ENCODE data around the gene MYB. TPM values are rescaled to one million over a fixed set of nuclear protein-coding genes. Genes with fewer than 3 reads are reported as not detected.

Gene MYB
- total and polyA plus RNA-seq, 2 experiments from 2014 or later = 0.21 to 0.51 TPM

GRCh38 chr6:135258970-135259369 is 77.9 kb downstream of the MYB start:
- no peak for DNase-seq (ENCODE audit: low read depth in 1 of 2, low spot score in 1 of 2)
- Histone ChIP-seq H3K27me3 (no peaks in the 10 kb centered on the region), H3K36me3 (no peaks in the 10 kb centered on the region), H3K9me3 (ENCODE audit: low read depth) (no peaks in the 10 kb centered on the region), H3K27ac (no peak overlapping the region), H3K4me3 (no peak overlapping the region), H3K4me1 (ENCODE audit: low read depth) (no peaks in the 10 kb centered on the region)
- no peak for TF ChIP-seq CTCF (IDR thresholded peaks at IDR 0.05; ENCODE audit: low read depth, low read length)

GRCh38 chr6:135260612-135261011 is 79.5 kb downstream of the MYB start:
- H3K27me3 ChIP-seq = no peaks in the 10 kb centered on the region
- no peaks in the 10 kb centered on the region for H3K36me3 ChIP-seq
- H3K4me3 ChIP-seq = no peak overlapping the region
- no peaks in the 10 kb centered on the region for H3K9me3 ChIP-seq (ENCODE audit: low read depth)
- H3K4me1 ChIP-seq (ENCODE audit: low read depth) = no peaks in the 10 kb centered on the region
- no peak for TF ChIP-seq CTCF (IDR thresholded peaks at IDR 0.05; ENCODE audit: low read depth, low read length)
- DNase-seq (ENCODE audit: low read depth in 1 of 2, low spot score in 1 of 2) = no peak
- H3K27ac ChIP-seq = no peak overlapping the region

- TF ChIP-seq CTCF (IDR thresholded peaks at IDR 0.05; ENCODE audit: low read depth, low read length) = no peak
Observed at GRCh38 chr6:135261872-135262725, 81.0 kb downstream of the MYB start.

GRCh38 chr6:135265278-135265677 is 84.2 kb downstream of the MYB start:
- no peak for DNase-seq (ENCODE audit: low read depth in 1 of 2, low spot score in 1 of 2)
- H3K27me3 ChIP-seq = no peaks in the 10 kb centered on the region
- H3K4me1 ChIP-seq (ENCODE audit: low read depth) = peaks cover 9% of the 10 kb centered on the region
- no peak overlapping the region for H3K4me3 ChIP-seq
- H3K36me3 ChIP-seq = no peaks in the 10 kb centered on the region
- TF ChIP-seq CTCF (IDR thresholded peaks at IDR 0.05; ENCODE audit: low read depth, low read length) = no peak
- no peaks in the 10 kb centered on the region for H3K9me3 ChIP-seq (ENCODE audit: low read depth)
- no peak overlapping the region for H3K27ac ChIP-seq

More at GRCh38 chr6:135261872-135262725, 81.0 kb downstream of the MYB start:
- Histone ChIP-seq H3K27me3 (no peaks in the 10 kb centered on the region), H3K9me3 (ENCODE audit: low read depth) (no peaks in the 10 kb centered on the region), H3K4me3 (no peak overlapping the region), H3K4me1 (ENCODE audit: low read depth) (no peaks in the 10 kb centered on the region), H3K36me3 (no peaks in the 10 kb centered on the region), H3K27ac (no peak overlapping the region)
- peak in 1 of 2 donors; percentile 31 for DNase-seq (ENCODE audit: low read depth in 1 of 2, low spot score in 1 of 2)

- Histone ChIP-seq H3K36me3 (no peaks in the 10 kb centered on the region), H3K4me1 (ENCODE audit: low read depth) (peaks cover 15% of the 10 kb centered on the region), H3K27ac (no peak overlapping the region), H3K4me3 (no peak overlapping the region), H3K9me3 (ENCODE audit: low read depth) (no peaks in the 10 kb centered on the region), H3K27me3 (no peaks in the 10 kb centered on the region)
- no peak for DNase-seq (ENCODE audit: low read depth in 1 of 2, low spot score in 1 of 2)
- TF ChIP-seq CTCF (IDR thresholded peaks at IDR 0.05; ENCODE audit: low read depth, low read length) = no peak
Observed at GRCh38 chr6:135266675-135267074, 85.6 kb downstream of the MYB start.
